GM13977 (cell line): ENCODE measurements around the gene MEGF11.

Source experiments
- DNase-seq: peaks from one replicate; pipeline ENCODE4 v3.0.0; 2012; ENCODE audit warnings: low spot score
- CTCF ChIP-seq: IDR thresholded peaks from 2 replicates; pipeline ENCODE4 v1.5.1; 2012; ENCODE audit warnings: mild to moderate bottlenecking, control low read depth; ENCODE audit not compliant: insufficient read depth; ENCODE audit errors: extremely low read depth, missing control alignments
- in situ Hi-C: fragments of 300-500 bp; cut with MboI; formaldehyde crosslinking; loops from one replicate; pipeline ENCODE4 v1.12.0; 2022; ENCODE audit warnings: low sequenced_read_pairs, low pct_unique_long_range_greater_than_20kb, mixed read lengths, inconsistent platforms; ENCODE audit not compliant: unreplicated experiment

MEGF11 gene

DNA sequence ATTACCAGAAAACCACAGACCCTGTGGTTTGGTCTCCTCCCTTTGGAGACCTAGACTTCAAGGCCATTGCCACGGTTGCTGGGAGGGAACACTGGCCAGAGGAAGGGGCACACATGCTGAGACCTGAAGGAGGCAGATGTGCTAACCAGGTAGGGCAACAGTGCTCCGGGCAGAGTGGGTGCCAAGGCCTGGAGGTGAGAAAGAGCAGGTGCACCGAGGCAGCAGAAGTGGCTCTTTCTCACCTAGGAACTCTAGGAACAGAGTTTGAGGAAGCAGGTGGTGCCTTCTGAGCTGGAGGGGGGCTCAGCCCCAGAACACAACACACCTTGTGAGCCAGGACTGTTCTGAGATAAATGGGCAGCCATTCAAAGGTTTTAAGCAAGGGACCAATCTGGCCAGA lies 106.1 kb downstream of the MEGF11 start:
- in situ Hi-C loops: no loop called here
- no peak for TF ChIP-seq CTCF
- DNase-seq: no peak

- in situ Hi-C loops: no loop called here
- DNase-seq: no peak
- TF ChIP-seq CTCF: no peak
These were observed 107.8 kb downstream of the MEGF11 start for GRCh38 chr15:66145726-66146182.

DNA sequence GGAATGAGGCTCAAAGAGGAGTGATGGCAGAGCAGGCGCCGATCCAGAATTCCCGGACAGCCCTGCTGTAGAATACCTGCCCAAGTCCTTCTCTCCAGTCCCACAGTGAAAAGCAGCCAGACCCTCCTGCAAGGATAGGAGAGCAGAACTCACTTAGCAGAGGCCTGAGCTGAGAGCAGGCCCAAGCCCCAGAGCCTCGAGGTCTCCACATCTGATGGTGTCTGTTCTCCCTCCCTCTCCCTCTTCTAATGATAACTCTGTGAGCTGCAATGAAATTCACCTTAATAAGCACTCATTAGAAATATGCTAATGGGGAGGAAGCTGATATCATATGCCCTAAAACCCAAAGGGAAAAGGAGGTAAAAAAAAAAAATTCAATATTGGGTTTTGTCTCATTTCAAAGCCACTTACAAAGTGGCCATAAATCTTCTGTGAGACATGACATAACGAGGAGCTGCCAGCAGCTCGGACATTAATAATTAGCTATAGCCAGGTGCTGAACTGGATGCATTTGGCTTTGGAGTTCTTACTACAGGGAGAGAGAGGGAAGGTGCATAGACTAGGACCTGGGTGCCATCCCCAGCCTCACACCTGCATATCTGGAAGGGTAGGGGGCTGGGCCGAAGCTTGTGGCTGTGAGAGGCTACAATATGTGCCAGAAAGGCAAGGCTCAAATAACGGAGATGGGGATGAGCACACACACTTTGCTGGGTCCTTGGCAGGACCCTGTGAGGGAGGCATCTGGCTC lies 108.4 kb downstream of the MEGF11 start:
- DNase-seq: no peak
- no peak for TF ChIP-seq CTCF
- in situ Hi-C loops: no loop called here

GRCh38 chr15:66142285-66142684 lies 111.3 kb downstream of the MEGF11 start:
- in situ Hi-C loops: no loop called here
- DNase-seq: no peak
- TF ChIP-seq CTCF: no peak

- in situ Hi-C loops: no loop called here
- DNase-seq: no peak
- TF ChIP-seq CTCF: no peak
These were observed 113.9 kb downstream of the MEGF11 start for GRCh38 chr15:66139591-66140207.

DNA sequence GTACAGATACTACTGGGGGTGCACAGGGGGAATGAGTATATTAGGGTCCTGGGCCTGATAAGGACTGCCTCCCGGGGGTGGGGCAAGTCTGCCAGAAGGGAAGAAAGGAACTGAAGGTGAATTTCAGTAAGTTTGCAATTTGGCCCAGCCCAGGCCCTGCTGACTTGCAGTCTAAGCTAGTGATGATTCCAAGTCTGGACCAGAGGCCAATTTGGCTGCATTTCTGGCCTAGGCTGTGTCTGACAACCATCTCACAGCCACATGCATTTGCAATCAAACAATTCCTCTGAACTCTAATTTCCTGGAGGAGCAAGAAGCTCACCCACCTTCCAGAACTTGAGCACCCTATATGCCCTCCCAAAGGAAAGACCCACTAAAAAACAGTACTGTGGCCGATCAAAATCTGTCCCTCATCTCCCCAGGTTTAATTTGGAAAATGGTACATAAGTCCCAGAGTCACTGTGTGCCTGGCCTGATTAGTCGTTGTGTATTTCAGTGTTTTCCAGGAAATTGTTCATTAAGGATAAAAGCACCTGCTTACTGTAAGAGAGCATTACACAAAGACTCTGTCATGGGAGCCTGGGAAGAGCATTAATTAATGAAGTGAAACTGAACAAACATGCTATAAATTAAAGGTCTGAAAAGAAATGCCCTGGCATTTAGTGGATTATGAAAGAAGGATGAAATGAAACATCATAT lies 114.5 kb downstream of the MEGF11 start:
- in situ Hi-C loops: no loop called here
- TF ChIP-seq CTCF: no peak
- no peak for DNase-seq
